Glomerular visceral epithelial cell (primary cell): Measurements from ENCODE around the gene PRPF39.
"Not testable (repeated sequence)": the region's sequence is repeated elsewhere in the genome, so short reads cannot be mapped to it uniquely, and the experiment has no call there.

Experiments used
- DNase-seq: peaks from one replicate; pipeline ENCODE4 v3.0.0-alpha.2; 2016; ENCODE audit errors: extremely low spot score

The PRPF39 gene

GRCh38 chr14:45083976-45084722 is at the start of gene PRPF39:
Gene PRPF39, plus strand, starts transcription at chr14:45084116. Its CDS starts 11,124 bp downstream, at chr14:45095240.
- peak; percentile 96 for DNase-seq

GRCh38 chr14:45034730-45035129 is 49.2 kb upstream of the PRPF39 start:
- no peak for DNase-seq

- DNase-seq = no peak
Measured at GRCh38 chr14:45038256-45038655, 45.7 kb upstream of the PRPF39 start.

- no peak for DNase-seq
Measured at GRCh38 chr14:45038865-45039264, 45.1 kb upstream of the PRPF39 start.

GRCh38 chr14:45039390-45039789 is 44.5 kb upstream of the PRPF39 start:
- DNase-seq = no peak

- no peak for DNase-seq
Measured at GRCh38 chr14:45041641-45042040, 42.3 kb upstream of the PRPF39 start.

GRCh38 chr14:45044638-45045037 is 39.3 kb upstream of the PRPF39 start:
- DNase-seq = no peak

- DNase-seq = no peak
Measured at GRCh38 chr14:45048385-45048784, 35.5 kb upstream of the PRPF39 start.

- no peak for DNase-seq
Measured at GRCh38 chr14:45051180-45051579, 32.7 kb upstream of the PRPF39 start.

- DNase-seq = no peak
Measured at GRCh38 chr14:45051896-45052295, 32.0 kb upstream of the PRPF39 start.

- DNase-seq = no peak
Measured at GRCh38 chr14:45057349-45057748, 26.6 kb upstream of the PRPF39 start.

GRCh38 chr14:45057881-45058364 is 26.0 kb upstream of the PRPF39 start:
- no peak for DNase-seq

GRCh38 chr14:45060551-45060950 is 23.4 kb upstream of the PRPF39 start:
- DNase-seq = no peak

- DNase-seq = no peak
Measured at GRCh38 chr14:45065540-45065939, 18.4 kb upstream of the PRPF39 start.

GRCh38 chr14:45065956-45066355 is 18.0 kb upstream of the PRPF39 start:
- DNase-seq = no peak

GRCh38 chr14:45066667-45067066 is 17.2 kb upstream of the PRPF39 start:
- DNase-seq = no peak

- DNase-seq = no peak
Measured at GRCh38 chr14:45068396-45068795, 15.5 kb upstream of the PRPF39 start.

GRCh38 chr14:45070215-45070614 is 13.7 kb upstream of the PRPF39 start:
- no peak for DNase-seq

GRCh38 chr14:45072126-45072525 is 11.8 kb upstream of the PRPF39 start:
- no peak for DNase-seq

GRCh38 chr14:45073231-45073879 is 10.6 kb upstream of the PRPF39 start:
- DNase-seq = no peak

GRCh38 chr14:45078323-45078722 is 5.6 kb upstream of the PRPF39 start:
- no peak for DNase-seq

GRCh38 chr14:45080416-45080968 is 3.4 kb upstream of the PRPF39 start:
- not testable (repeated sequence) for DNase-seq

GRCh38 chr14:45081096-45081495 is 2.8 kb upstream of the PRPF39 start:
- DNase-seq = not testable (repeated sequence)
